GM20000 (cell line): ENCODE data around the gene LYRM1.

ENCODE experiments used
- DNase-seq: peaks from one replicate; pipeline ENCODE4 v3.0.0; 2012; ENCODE audit warnings: low spot score
- TF ChIP-seq, protein P1 (sequence below): IDR thresholded peaks from 2 replicates; pipeline ENCODE4 v1.5.1; 2012; ENCODE audit warnings: mild to moderate bottlenecking, control low read depth; ENCODE audit errors: extremely low read depth, missing control alignments

The LYRM1 gene

DNA sequence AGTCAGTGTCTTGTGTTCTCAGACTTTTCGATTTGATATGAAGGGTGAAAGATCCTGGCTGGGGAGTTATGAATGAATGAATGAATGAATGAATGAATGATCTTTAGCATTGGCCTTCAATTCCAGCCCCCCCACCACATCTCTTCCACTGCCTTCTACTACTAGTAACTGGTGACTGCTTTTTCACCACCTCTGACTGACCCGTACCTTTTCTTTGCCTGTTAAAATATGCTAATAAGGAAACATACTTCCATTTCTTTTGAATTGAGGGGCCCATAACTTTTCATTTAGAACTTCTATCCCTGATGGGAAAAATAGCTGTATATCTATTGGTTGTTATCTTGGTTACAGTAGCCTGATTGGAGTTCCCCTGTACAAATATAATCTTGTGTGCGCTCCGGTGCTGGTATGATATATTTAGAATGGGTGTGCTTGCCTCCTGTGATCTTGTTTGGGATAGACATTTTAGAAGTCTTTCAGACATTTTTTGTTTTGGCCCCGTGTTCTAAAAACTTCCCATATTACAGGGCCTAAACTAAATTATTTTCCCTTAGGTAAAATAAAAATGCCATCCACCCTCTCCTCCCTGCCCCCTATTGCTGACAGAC lies 3.4 kb downstream of the LYRM1 start:
- TF ChIP-seq, protein P1, sequence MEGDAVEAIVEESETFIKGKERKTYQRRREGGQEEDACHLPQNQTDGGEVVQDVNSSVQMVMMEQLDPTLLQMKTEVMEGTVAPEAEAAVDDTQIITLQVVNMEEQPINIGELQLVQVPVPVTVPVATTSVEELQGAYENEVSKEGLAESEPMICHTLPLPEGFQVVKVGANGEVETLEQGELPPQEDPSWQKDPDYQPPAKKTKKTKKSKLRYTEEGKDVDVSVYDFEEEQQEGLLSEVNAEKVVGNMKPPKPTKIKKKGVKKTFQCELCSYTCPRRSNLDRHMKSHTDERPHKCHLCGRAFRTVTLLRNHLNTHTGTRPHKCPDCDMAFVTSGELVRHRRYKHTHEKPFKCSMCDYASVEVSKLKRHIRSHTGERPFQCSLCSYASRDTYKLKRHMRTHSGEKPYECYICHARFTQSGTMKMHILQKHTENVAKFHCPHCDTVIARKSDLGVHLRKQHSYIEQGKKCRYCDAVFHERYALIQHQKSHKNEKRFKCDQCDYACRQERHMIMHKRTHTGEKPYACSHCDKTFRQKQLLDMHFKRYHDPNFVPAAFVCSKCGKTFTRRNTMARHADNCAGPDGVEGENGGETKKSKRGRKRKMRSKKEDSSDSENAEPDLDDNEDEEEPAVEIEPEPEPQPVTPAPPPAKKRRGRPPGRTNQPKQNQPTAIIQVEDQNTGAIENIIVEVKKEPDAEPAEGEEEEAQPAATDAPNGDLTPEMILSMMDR, result no peak
- no peak for DNase-seq

DNA sequence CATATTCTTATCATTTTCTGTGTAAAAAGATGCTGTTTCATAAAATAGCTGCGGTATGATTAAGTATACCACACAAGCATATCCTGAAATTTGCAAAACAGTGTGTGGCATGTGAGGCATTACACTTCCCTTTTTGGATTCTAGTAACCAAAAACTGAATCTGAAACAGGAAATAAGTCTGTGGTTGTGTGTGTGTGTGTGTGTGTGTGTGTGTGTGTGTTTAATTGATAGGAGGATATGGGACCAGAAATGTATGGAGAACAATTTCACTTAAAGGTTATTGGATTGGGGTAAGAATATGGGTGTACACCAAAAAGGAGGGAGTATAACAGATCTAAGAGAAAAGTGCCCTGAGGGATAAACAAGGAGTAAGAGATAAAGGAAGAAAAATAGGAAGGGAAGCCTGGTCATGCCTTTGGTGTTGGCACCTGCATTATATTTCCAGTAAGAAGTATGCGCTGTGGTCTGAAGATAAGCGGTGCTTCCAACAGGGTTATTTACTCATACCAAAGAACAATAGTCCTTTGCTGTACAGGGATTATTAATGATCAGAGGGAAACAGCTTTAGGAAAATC lies 4.0 kb downstream of the LYRM1 start:
- TF ChIP-seq, protein P1, result no peak
- peak; percentile 55 for DNase-seq

DNA sequence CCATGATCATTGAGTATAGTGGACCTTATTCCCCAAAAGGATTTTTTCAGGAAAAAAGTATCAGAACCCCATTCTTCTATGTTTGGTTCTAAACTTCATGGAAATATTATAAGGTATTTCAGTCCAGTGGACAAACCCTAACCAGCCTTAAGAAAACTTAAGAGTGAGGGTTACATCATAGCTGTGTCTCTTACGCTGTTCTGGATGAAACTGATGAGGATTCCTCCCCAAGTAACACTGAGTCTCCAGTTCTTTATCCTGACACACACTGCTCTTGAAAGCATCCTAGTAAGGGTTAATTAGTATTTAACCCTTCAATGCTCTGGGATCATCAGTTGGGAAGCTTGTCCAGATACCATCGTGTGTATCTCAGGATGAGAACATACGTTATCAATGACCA lies 5.0 kb downstream of the LYRM1 start:
- no peak for DNase-seq
- TF ChIP-seq, protein P1, result no peak

DNA sequence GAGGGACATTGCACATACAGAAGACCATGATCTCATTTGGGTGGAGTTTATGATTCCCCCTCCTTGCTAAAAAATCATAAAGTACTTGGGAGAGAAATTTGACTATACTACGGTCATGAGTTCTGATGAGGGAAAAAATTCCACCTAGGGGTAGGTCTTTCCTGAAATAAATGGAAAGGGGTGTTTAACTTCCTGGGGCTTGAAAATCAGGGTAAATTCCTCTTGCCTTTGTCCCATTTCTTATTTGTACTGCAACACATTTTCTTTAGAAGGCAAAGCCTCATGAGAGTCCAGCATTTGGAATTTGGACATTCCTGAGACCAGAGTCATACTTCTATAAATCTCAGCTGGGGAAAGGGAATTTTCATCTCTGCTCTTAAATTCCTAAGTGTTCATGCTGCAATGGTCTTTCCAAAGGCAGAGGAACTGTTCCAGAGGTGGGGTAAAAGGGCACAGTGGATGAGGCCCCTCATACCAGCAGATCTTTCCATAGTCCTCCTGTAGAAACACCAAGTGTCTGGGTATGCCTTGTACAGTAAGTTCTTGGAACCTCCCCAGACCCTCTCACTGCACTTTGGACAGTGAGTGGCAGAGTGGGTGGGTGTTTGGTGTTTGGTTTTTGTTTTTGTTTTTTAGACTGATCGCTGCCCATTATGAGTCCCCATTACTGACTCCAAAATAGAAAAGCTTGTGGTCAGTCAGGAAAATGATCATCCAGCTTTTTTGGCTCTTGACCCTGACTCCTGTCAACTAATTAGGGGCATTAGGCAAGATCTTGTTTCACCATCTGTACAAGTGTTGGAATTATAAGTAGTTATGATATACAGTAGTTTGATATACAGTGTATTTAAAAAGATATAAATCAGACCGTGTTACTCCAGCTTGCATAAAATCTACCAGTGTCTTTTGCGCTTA lies 6.0 kb downstream of the LYRM1 start:
- no peak for DNase-seq
- TF ChIP-seq, protein P1, result no peak

DNA sequence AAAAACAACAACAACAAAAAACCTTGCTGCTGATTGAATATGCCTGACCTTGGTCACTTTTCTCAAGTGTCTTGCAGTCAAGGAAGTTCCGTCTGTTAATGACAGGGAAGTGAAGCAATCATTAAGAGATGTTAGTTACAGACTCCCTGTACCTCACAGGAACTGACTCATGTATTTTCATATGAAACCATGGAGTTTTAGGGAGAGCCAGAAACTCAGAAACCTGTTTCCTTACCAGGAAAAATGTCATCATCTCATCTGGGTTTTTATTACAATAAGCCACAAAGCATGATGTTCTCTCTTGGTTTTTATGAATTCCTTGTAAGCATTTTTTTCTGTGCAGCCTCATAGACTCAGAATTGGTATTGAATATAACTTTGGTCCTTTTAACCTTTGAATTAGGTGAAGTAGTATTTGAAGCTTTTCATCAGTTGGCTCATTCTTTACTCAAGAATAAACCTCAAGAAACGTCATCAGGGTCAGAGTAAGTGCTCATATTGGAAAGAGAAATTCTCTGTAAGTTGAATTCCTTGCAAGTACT lies 10.3 kb downstream of the LYRM1 start:
- TF ChIP-seq, protein P1, result no peak
- no peak for DNase-seq

DNA sequence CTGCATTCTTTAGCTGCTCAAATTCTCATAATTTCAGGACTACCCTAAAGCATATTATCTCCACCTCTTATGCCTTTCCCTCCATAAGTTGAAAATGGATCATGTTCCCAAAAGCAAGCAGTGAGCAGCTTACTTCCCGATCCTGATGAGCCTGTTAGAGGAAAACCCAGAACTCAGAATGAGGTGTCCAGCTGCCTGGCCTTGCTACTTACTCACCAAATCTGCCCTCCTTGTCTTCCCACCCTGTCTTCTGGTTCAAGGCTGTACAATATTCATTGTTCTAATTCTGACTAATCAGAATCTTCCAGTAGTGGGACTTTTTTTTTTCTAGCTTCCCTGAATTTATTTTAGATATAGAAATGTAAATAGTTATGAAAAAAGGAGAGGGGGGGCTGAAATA lies 10.8 kb downstream of the LYRM1 start:
- DNase-seq, result no peak
- TF ChIP-seq, protein P1, result no peak

DNA sequence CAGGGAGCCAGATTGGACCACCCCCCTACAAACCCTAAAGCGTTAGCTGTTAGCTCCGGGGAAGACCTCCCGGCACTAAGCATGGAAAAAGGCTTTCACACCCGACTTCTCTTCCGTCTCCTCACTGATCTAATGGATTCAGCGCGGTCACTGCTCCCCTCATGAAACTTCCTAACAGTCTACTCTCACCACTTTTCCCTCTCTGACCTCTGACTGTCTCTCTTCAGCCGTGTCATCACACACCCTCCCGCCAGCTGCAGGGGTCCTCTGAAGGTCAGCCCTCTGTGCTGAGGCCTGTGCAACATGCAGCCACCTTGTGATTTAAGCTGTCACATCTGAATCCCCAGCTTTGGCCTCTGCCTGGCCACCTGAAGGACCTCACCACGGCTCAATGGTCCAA lies 15.7 kb downstream of the LYRM1 start:
- DNase-seq, result no peak
- TF ChIP-seq, protein P1, result no peak
